ENCODE results near the gene SRRT.
A peak's percentile ranks its signal among the peaks of the same experiment; 100 is the strongest.
"Not testable (repeated sequence)": the region's sequence is repeated elsewhere in the genome, so short reads cannot be mapped to it uniquely, and the experiment has no call there.

SRRT gene

DNA sequence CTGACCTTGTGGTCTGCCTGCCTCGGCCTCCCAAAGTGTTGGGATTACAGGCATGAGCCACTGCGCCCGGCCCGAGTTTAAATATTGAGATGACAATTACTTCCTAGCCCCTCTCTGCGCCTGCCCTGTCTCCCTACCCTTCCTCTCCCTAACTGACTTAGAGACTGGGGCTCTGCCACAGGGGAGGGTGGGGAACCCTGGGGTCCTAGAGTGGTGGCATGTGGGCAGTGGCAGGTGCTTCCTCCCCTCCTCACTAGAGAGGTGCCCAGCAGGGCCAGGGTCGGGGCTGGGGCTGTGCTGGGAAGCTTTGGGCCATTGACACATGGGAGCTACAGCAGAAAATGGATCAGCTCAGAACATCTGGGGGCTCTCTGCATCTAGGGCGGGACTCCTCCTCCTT is 27.7 kb downstream of the SRRT start:
- H3K4me3 ChIP-seq (ENCODE audit: control insufficient read depth, low read depth, low read length), result no peak overlapping the region
- no peak for DNase-seq (ENCODE audit: low read depth)
- TF ChIP-seq CTCF (conservative IDR thresholded peaks at IDR 0.05; ENCODE audit: control insufficient read depth, insufficient read depth, low read depth, low read length), result no peak

DNA sequence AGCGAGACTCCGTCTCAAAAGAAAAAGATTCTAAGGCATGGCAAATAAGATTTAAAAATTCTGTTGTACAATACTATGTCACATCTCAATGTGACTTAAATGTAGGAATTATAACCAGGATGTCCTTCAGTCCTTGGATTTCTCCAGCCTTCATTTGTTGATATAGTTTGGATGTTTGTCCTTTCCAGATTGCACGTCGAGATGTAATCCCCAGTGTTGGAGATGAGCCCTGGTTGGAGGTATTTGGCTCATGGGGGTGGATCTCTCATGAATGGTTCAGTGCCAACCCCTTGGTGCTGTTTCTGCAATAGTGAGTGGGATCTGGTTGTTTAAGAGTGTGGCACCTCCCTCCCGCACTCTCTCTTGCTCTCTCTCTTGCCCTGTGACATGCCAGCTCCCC is 33.6 kb downstream of the SRRT start:
- no peak overlapping the region for H3K4me3 ChIP-seq (ENCODE audit: control insufficient read depth, low read depth, low read length)
- DNase-seq (ENCODE audit: low read depth), result no peak
- no peak for TF ChIP-seq CTCF (conservative IDR thresholded peaks at IDR 0.05; ENCODE audit: control insufficient read depth, insufficient read depth, low read depth, low read length)

GRCh38 chr7:100910443-100910842 is 35.5 kb downstream of the SRRT start:
- DNase-seq (ENCODE audit: low read depth); H3K4me3 ChIP-seq (ENCODE audit: control insufficient read depth, low read depth, low read length): not testable (repeated sequence)

- no peak for TF ChIP-seq CTCF (conservative IDR thresholded peaks at IDR 0.05; ENCODE audit: control insufficient read depth, insufficient read depth, low read depth, low read length)
- no peak overlapping the region for H3K4me3 ChIP-seq (ENCODE audit: control insufficient read depth, low read depth, low read length)
- DNase-seq (ENCODE audit: low read depth), result no peak
Measured at GRCh38 chr7:100911484-100911883, 36.6 kb downstream of the SRRT start.

- peak; percentile 6 for DNase-seq (ENCODE audit: low read depth)
- no peak for TF ChIP-seq CTCF (conservative IDR thresholded peaks at IDR 0.05; ENCODE audit: control insufficient read depth, insufficient read depth, low read depth, low read length)
- no peak overlapping the region for H3K4me3 ChIP-seq (ENCODE audit: control insufficient read depth, low read depth, low read length)
Measured at GRCh38 chr7:100914208-100914878, 39.4 kb downstream of the SRRT start.

DNA sequence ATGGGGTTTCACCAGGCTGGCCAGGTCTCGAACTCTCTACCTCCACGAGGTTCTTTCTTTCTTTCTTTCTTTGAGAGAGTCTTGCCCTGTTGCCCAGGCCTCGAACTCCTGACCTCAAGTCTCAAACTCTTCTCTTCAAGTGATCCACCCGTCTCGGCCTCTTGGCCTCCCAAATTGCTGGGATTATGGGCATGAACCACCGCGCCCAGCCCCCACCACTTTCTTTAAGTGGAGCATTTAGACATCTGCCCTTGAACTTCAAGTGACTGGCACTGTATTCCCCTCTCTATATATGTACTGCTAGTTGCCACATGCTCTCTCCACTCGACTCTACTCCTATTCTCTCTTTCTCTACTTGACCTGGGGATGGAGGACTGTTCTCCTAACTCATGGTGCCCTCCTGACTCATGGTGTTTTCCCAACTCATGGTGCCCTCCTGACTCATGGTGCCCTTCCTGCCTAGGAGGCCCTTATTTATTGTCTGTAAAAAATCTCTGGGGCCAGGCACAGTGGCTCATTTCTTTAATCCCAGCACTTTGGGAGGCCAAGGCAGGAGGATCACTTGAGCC is 40.1 kb downstream of the SRRT start:
- peak; percentile 8 for DNase-seq (ENCODE audit: low read depth)

GRCh38 chr7:100919335-100919734 is 44.4 kb downstream of the SRRT start:
- not testable (repeated sequence) for H3K4me3 ChIP-seq (ENCODE audit: control insufficient read depth, low read depth, low read length)

More for the DNA sequence above, 40.1 kb downstream of the SRRT start:
- H3K4me3 ChIP-seq (ENCODE audit: control insufficient read depth, low read depth, low read length), result no peak overlapping the region
- no peak for TF ChIP-seq CTCF (conservative IDR thresholded peaks at IDR 0.05; ENCODE audit: control insufficient read depth, insufficient read depth, low read depth, low read length)

DNA sequence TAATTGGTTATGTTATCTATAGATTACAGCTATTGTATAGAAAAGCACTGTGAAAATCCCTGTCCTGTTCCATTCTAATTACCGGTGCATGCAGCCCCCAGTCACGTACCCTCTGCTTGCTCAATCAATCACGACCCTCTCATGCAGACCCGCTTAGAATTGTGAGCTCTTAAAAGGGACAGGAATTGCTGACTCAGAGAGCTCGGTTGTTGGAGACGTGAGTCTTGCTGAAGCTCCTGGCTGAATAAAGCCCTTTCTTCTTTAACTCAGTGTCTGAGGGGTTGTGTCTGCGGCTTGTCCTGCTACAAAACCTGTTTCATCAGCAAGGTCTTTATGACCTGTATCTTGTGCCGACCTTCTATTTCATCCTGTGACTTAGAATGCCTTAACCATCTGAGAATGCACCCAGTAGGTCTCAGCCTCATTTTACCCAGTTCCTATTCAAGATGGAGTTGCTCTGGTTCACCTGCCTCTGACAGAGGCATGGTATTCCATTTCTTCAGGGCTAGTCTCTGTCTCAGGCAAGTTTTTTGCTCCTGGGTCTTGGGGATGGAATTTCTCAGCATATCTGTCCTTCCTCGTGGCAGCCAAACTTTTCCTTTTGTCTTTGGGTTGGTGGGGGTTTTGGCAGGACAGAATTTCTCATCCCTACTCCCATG is 45.0 kb downstream of the SRRT start:
- not testable (repeated sequence) for DNase-seq (ENCODE audit: low read depth); H3K4me3 ChIP-seq (ENCODE audit: control insufficient read depth, low read depth, low read length)

More at GRCh38 chr7:100919335-100919734, 44.4 kb downstream of the SRRT start:
- DNase-seq (ENCODE audit: low read depth), result not testable (repeated sequence)
